A673 (cell line): Measurements from ENCODE around the gene SIRPD. TPM values are rescaled to one million over a fixed set of nuclear protein-coding genes. Genes with fewer than 3 reads are reported as not detected.

ENCODE experiments used
- BruUV-seq: library from RNA; stranded (reverse); fragments of 400-500 nt; replicated peaks from 2 replicates; lab custom pipeline; 2021; lab: Mats Ljungman, UMichigan
- CTCF ChIA-PET: fragments of 300-600 bp; sonication (Branson Sonifier 250); formaldehyde crosslinking; loops from one replicate; lab custom pipeline; 2022; ENCODE audit warnings: antibody characterized with exemption; lab: Charles Lee
- POLR2A ChIA-PET: fragments of 300-600 bp; sonication (Branson Sonifier 250); formaldehyde crosslinking; loops from one replicate; lab custom pipeline; 2022; ENCODE audit warnings: antibody characterized with exemption; ENCODE audit not compliant: low non-redundant PET; lab: Charles Lee
- DNase-seq: peaks from one replicate; pipeline ENCODE4 v3.0.0-alpha.2; 2015; ENCODE audit warnings: low spot score
- H3K27ac ChIP-seq: fragments of 200-600 bp; sonication (generic); 2 replicates; pipeline ENCODE4 v1.5.1; 2016; ENCODE audit warnings: mixed run types, low read depth, mild to moderate bottlenecking, mixed read lengths, antibody characterized with exemption, low read length; ENCODE audit not compliant: poor library complexity, severe bottlenecking
- H3K27me3 ChIP-seq: fragments of 200-600 bp; sonication (generic); replicated peaks from 2 replicates; pipeline ENCODE4 v1.6.1; 2017; ENCODE audit warnings: mixed run types, low read depth, mild to moderate bottlenecking, mixed read lengths, antibody characterized with exemption, low read length; ENCODE audit not compliant: insufficient read depth, poor library complexity
- H3K36me3 ChIP-seq: fragments of 200-600 bp; sonication (generic); 2 replicates; pipeline ENCODE4 v1.6.1; 2016; ENCODE audit warnings: mixed run types, mild to moderate bottlenecking, mixed read lengths, antibody characterized with exemption, low read length; ENCODE audit not compliant: insufficient read depth, poor library complexity, severe bottlenecking
- H3K4me1 ChIP-seq: fragments of 200-600 bp; sonication (generic); 2 replicates; pipeline ENCODE4 v1.6.1; 2017; ENCODE audit warnings: mixed run types, mild to moderate bottlenecking, mixed read lengths, antibody characterized with exemption, low read length; ENCODE audit not compliant: insufficient read depth, poor library complexity, severe bottlenecking
- H3K4me3 ChIP-seq: fragments of 200-600 bp; sonication (generic); 2 replicates; pipeline ENCODE4 v1.5.1; 2016; ENCODE audit warnings: low read depth, mixed run types, mild to moderate bottlenecking, mixed read lengths, low read length; ENCODE audit not compliant: poor library complexity, severe bottlenecking
- H3K9me3 ChIP-seq: fragments of 200-600 bp; sonication (generic); 2 replicates; pipeline ENCODE4 v1.6.1; 2016; ENCODE audit warnings: mixed run types, low read depth, mild to moderate bottlenecking, mixed read lengths, antibody characterized with exemption, low read length; ENCODE audit not compliant: poor library complexity, severe bottlenecking
- CTCF ChIP-seq: fragments of 300-800, 200-600 bp; sonication (generic); conservative IDR thresholded peaks from 2 replicates; pipeline ENCODE4 v1.5.1; 2017; ENCODE audit warnings: low read depth, mild to moderate bottlenecking, antibody characterized with exemption, low read length, moderate library complexity, mixed read lengths
- EZH2 ChIP-seq: fragments of 200-600 bp; sonication (generic); IDR thresholded peaks from 2 replicates; pipeline ENCODE4 v1.6.1; 2017; ENCODE audit warnings: borderline replicate concordance, low read depth, mild to moderate bottlenecking, mixed read lengths, antibody characterized with exemption, low read length; ENCODE audit not compliant: poor library complexity, severe bottlenecking
- intact Hi-C: fragments of 100-400 bp; cut with micrococcal nuclease; formaldehyde crosslinking; loops from one replicate; pipeline ENCODE4 v1.10.0; 2022; ENCODE audit not compliant: unreplicated experiment
- total RNA-seq: library from RNA; stranded (reverse); gene quantifications from 2 replicates; pipeline ENCODE4 v1.2.3, GENCODE V29; 2021

Gene SIRPD
- total RNA-seq, 1 experiment from 2014 or later, result not detected

GRCh38 chr20:1494436-1494835, 63.1 kb downstream of the SIRPD start:
- peaks cover 51% of the 10 kb centered on the region for H3K4me1 ChIP-seq
- TF ChIP-seq CTCF (no peak), EZH2 (no peak)
- ChIA-PET CTCF (interaction anchor here (1.0 to 1.1 kb wide), 2 partner anchors 9 to 28 kb away, joined by 3 to 5 read pairs; partner anchors contain the start of gene NSFL1C), POLR2A (no interaction called here)
- no peak overlapping the region for H3K4me3 ChIP-seq
- H3K27me3 ChIP-seq, result no peaks in the 10 kb centered on the region
- no TSS peak for BruUV-seq
- intact Hi-C loops, result no loop called here
- peak; percentile 62 for DNase-seq
- peak overlapping the region; percentile 43 for H3K27ac ChIP-seq
- H3K36me3 ChIP-seq, result no peaks in the 10 kb centered on the region
- no peaks in the 10 kb centered on the region for H3K9me3 ChIP-seq

GRCh38 chr20:1493536-1493935, 64.0 kb downstream of the SIRPD start:
- DNase-seq, result no peak
- no TSS peak for BruUV-seq
- no peaks in the 10 kb centered on the region for H3K36me3 ChIP-seq
- ChIA-PET POLR2A (no interaction called here), CTCF (interaction anchor here (1.0 kb wide), 1 partner anchor 27 kb away, joined by 3 read pairs; the partner anchor contains the start of gene NSFL1C)
- intact Hi-C loops, result no loop called here
- no peak overlapping the region for H3K4me3 ChIP-seq
- TF ChIP-seq CTCF (no peak), EZH2 (no peak)
- peak overlapping the region; percentile 43 for H3K27ac ChIP-seq
- no peaks in the 10 kb centered on the region for H3K9me3 ChIP-seq
- no peaks in the 10 kb centered on the region for H3K27me3 ChIP-seq
- peaks cover 51% of the 10 kb centered on the region for H3K4me1 ChIP-seq

GRCh38 chr20:1491860-1492642, 65.5 kb downstream of the SIRPD start:
- TF ChIP-seq EZH2, result no peak
- no peak for TF ChIP-seq CTCF
- CTCF ChIA-PET, result interaction anchor here (1.0 kb wide), 1 partner anchor 12 kb away, joined by 3 read pairs; no protein-coding TSS in a partner anchor
- BruUV-seq, result no TSS peak
- peak; percentile 76 for DNase-seq
- H3K27me3 ChIP-seq, result peaks cover 2% of the 10 kb centered on the region
- peak overlapping the region; percentile 76 for H3K27ac ChIP-seq
- H3K36me3 ChIP-seq, result no peaks in the 10 kb centered on the region
- POLR2A ChIA-PET, result no interaction called here
- H3K9me3 ChIP-seq, result no peaks in the 10 kb centered on the region
- H3K4me3 ChIP-seq, result no peak overlapping the region
- intact Hi-C loops, result no loop called here
- H3K4me1 ChIP-seq, result peaks cover 51% of the 10 kb centered on the region
